Upper lobe of left lung (tissue), 6 donors: ENCODE data around the gene MED13L. TPM values are rescaled to one million over a fixed set of nuclear protein-coding genes. Genes with fewer than 3 reads are reported as not detected.

Experiments
- ATAC-seq, 2 donors: fragments of 200-7000 bp; cut with Tn5 transposase; one replicate each; pipeline ENCODE4 v1.9.1; 2022; ENCODE audit warnings: mild to moderate bottlenecking in 2 of 2, moderate library complexity in 2 of 2; ENCODE audit not compliant: low FRiP score in 2 of 2
- DNase-seq, 2 donors: peaks; one replicate each; pipeline ENCODE4 v3.0.0-alpha.2; 2019 to 2020
- H3K27ac ChIP-seq, 4 donors: fragments of 200-600 bp; sonication (generic); one replicate each; pipeline ENCODE4 v1.5.1; 2016 to 2019
- H3K27me3 ChIP-seq, 4 donors: fragments of 200-600 bp; sonication (generic); one replicate each; pipeline ENCODE4 v1.5.1; 2017 to 2019
- H3K36me3 ChIP-seq, 4 donors: fragments of 200-600 bp; sonication (generic); one replicate each; pipeline ENCODE4 v1.5.1; 2016 to 2019
- H3K4me1 ChIP-seq, 4 donors: fragments of 200-600 bp; sonication (generic); one replicate each; pipeline ENCODE4 v1.5.1; 2018 to 2019
- H3K4me3 ChIP-seq, 4 donors: fragments of 200-600 bp; sonication (generic); one replicate each; pipeline ENCODE4 v1.5.1; 2017 to 2019; ENCODE audit warnings: mild to moderate bottlenecking in 2 of 4, moderate library complexity in 1 of 4
- H3K9me3 ChIP-seq, 4 donors: fragments of 200-600 bp; sonication (generic); one replicate each; pipeline ENCODE4 v1.5.1; 2018 to 2019
- EP300 ChIP-seq, 4 donors: sonication (generic); formaldehyde crosslinking; IDR thresholded peaks; one replicate each; pipeline ENCODE4 v1.5.1; 2017; ENCODE audit warnings: antibody characterized with exemption in 4 of 4, control low read depth in 2 of 4
- POLR2A ChIP-seq, 4 donors: fragments of 450-650 bp; IDR thresholded peaks; one replicate each; pipeline ENCODE4 v1.5.1; 2016 to 2017; ENCODE audit warnings: antibody characterized with exemption in 4 of 4, mild to moderate bottlenecking in 2 of 4
- POLR2AphosphoS5 ChIP-seq, 2 donors: sonication (generic); formaldehyde crosslinking; IDR thresholded peaks; one replicate each; pipeline ENCODE4 v1.5.1; 2017; ENCODE audit warnings: antibody characterized with exemption in 2 of 2
- WGBS, 2 donors: methylation state at CpG; one replicate each; pipeline ENCODE4 v1.1.5; 2017 to 2018; 5-methylcytosine and 5-hydroxymethylcytosine counted together
- total RNA-seq, 6 donors: library from RNA; depleted of rRNA in 4 of 6; stranded (reverse); fragments of >200 nt in 4 of 6; gene quantifications; one replicate each; pipeline versions ENCODE4 v1.1.0 to v1.2.1, GENCODE V29; 2016 to 2021
- TF ChIP-seq, protein P1 (sequence below), 6 experiments: fragments of 450-650 bp in 4 of 6; fragments of 200-600 bp in 2 of 6; sonication (generic) in 2 of 6; IDR thresholded peaks; one replicate each; pipeline ENCODE4 v1.5.1; 2016 to 2019; ENCODE audit warnings: antibody characterized with exemption in 6 of 6
- donor health status: DM: no; HTN: no; CAD: no; lungs with moderate emphysema.
- donor health status: DM: no; HTN: yes; CAD: no; lungs with severe emphysema.

Gene MED13L
- total RNA-seq, 6 donors from 2014 or later, result 96.6 to 178 (median 124) TPM

DNA sequence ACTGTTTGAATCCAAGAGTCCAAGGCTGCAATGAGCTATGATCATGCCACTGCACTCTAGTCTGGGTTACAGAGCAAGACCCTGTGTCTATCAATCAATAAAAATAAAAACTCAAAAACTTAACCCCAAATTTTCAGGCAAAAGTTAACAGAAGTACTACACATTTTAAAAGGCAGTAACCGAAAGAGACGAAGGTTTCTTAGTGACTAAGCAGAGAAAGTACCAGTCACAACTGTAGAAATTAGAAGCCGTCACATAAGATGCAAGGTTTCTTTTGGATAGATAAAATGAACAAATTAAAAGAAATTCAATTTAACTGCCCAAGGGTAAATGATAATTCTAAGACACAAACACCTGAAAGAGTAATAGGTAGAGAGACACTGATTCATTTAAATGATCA is 103.5 kb downstream of the MED13L start:
- Histone ChIP-seq H3K36me3 (no peaks in the 10 kb centered on the region), H3K9me3 (no peaks in the 10 kb centered on the region), H3K4me1 (peaks cover 0 to 31% (median 9%) of the 10 kb centered on the region in 4 donors), H3K4me3 (no peak overlapping the region), H3K27ac (no peak overlapping the region), H3K27me3 (no peaks in the 10 kb centered on the region)
- WGBS, 2 donors, result 84 to 95% methylated on average over 3 of the region's 3 CpGs
- TF ChIP-seq POLR2A (IDR thresholded peaks at IDR 0.05) (no peak), EP300 (IDR thresholded peaks at IDR 0.05) (no peak)
- TF ChIP-seq, protein P1, sequence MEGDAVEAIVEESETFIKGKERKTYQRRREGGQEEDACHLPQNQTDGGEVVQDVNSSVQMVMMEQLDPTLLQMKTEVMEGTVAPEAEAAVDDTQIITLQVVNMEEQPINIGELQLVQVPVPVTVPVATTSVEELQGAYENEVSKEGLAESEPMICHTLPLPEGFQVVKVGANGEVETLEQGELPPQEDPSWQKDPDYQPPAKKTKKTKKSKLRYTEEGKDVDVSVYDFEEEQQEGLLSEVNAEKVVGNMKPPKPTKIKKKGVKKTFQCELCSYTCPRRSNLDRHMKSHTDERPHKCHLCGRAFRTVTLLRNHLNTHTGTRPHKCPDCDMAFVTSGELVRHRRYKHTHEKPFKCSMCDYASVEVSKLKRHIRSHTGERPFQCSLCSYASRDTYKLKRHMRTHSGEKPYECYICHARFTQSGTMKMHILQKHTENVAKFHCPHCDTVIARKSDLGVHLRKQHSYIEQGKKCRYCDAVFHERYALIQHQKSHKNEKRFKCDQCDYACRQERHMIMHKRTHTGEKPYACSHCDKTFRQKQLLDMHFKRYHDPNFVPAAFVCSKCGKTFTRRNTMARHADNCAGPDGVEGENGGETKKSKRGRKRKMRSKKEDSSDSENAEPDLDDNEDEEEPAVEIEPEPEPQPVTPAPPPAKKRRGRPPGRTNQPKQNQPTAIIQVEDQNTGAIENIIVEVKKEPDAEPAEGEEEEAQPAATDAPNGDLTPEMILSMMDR (IDR thresholded peaks at IDR 0.05), result no peak
- no peak for DNase-seq
- ATAC-seq, result no peak

DNA sequence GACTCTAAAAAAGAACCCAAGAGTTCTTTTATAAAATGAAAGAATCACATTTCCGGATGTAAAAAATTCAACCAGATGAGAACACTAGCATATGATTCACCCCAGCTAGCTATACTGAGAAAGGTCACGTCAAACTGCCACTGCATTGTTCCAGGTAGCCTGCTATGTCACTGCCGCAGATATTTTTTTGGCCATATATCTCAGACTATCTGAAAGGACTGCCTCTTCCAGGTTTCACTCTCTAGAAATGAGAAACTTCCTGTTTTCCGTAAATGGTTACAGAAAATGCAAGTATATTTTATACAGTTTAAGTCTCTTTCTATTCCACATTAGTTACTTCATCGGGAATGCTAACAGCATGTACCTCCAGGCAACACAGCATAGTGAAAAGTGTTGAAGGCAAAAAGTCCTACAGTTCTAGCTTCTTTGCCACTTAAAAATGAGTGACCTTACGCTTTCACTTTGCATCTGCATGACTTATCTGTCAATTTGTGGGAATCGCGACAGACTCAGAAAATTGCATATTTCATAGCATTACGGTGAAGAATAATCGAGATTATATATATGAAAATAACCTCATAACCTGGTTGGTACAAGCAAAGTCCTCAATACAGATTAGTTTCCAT is 105.2 kb downstream of the MED13L start:
- no peaks in the 10 kb centered on the region for H3K9me3 ChIP-seq
- TF ChIP-seq POLR2A (IDR thresholded peaks at IDR 0.05) (no peak), POLR2AphosphoS5 (IDR thresholded peaks at IDR 0.05) (no peak), EP300 (IDR thresholded peaks at IDR 0.05) (no peak)
- TF ChIP-seq, protein P1 (IDR thresholded peaks at IDR 0.05), result no peak
- 64 to 66% methylated on average over 10 of the region's 10 CpGs for WGBS, 2 donors
- ATAC-seq (peak in 1 of 2 donors; percentile 54), DNase-seq (no peak)
- no peaks in the 10 kb centered on the region for H3K27me3 ChIP-seq
- H3K4me1 ChIP-seq, result peaks cover 0 to 34% (median 14%) of the 10 kb centered on the region in 4 donors
- H3K27ac ChIP-seq, result no peak overlapping the region
- H3K4me3 ChIP-seq, result no peak overlapping the region
- no peaks in the 10 kb centered on the region for H3K36me3 ChIP-seq

DNA sequence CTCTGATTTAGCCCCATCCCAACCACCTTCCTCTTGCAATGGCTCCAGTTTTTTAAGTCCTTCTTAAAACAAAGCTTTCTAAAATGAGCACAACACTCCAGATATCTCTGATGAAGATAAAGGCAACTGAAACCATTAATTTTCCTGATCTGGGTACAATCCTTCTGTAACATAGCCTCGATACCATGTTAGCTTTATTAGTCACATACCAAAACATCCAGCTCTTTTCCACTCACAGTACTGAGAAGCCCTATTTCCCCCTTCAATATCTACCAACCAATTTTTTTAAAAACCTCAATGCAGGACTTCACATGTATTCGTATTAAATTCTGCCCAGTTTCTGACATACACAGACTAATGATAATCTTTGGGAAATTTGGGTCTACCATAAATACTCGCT is 105.9 kb downstream of the MED13L start:
- no peak for TF ChIP-seq EP300 (IDR thresholded peaks at IDR 0.05)
- no peak for TF ChIP-seq POLR2AphosphoS5 (IDR thresholded peaks at IDR 0.05)
- TF ChIP-seq, protein P1 (IDR thresholded peaks at IDR 0.05), result no peak
- ATAC-seq (no peak), DNase-seq (no peak)
- H3K9me3 ChIP-seq, result no peaks in the 10 kb centered on the region
- peaks cover 2 to 42% (median 18%) of the 10 kb centered on the region in 4 donors for H3K4me1 ChIP-seq
- H3K36me3 ChIP-seq, result no peaks in the 10 kb centered on the region
- WGBS, 2 donors, result 77 to 78% methylated on average over 3 of the region's 3 CpGs
- H3K27ac ChIP-seq, result no peak overlapping the region
- H3K4me3 ChIP-seq, result no peak overlapping the region
- no peaks in the 10 kb centered on the region for H3K27me3 ChIP-seq

DNA sequence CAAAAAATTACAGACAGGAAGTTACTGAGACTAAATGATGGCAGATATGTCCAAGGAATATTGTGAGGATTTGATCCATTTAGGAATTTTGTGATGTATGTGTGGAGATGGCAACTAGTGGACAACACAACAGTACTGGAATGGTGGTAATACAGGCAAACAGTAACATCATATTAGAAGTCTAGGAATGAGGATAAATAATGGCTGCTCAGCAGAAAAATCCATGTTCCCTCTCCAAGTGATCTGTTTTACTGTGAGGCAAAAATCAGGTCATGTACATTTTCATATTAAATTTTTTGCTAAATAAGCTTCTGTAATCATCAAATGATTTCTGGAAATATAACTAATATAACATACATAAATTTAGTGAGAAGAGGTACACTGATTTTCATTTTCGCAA is 108.4 kb downstream of the MED13L start:
- peaks cover 25 to 53% (median 41%) of the 10 kb centered on the region in 4 donors for H3K4me1 ChIP-seq
- 100% methylated on average over 1 of the region's 1 CpG for WGBS, 2 donors

More for the DNA sequence above, 108.4 kb downstream of the MED13L start:
- Histone ChIP-seq H3K9me3 (no peaks in the 10 kb centered on the region), H3K36me3 (no peaks in the 10 kb centered on the region), H3K27ac (no peak overlapping the region), H3K4me3 (no peak overlapping the region), H3K27me3 (no peaks in the 10 kb centered on the region)
- ATAC-seq, result no peak
- TF ChIP-seq POLR2AphosphoS5 (IDR thresholded peaks at IDR 0.05) (no peak), EP300 (IDR thresholded peaks at IDR 0.05) (no peak), POLR2A (IDR thresholded peaks at IDR 0.05) (no peak)
- TF ChIP-seq, protein P1 (IDR thresholded peaks at IDR 0.05), result no peak
- DNase-seq, result no peak
